SK-N-SH (cell line): ENCODE data around the gene CHD1.

Source experiments
- CHD2 ChIP-seq: fragments of 150-350 bp; IDR thresholded peaks from 2 replicates; pipeline ENCODE4 v1.6.1; 2018; ENCODE audit warnings: low read length; ENCODE audit not compliant: partially characterized antibody
- CTCF ChIP-seq: fragments of 200-600 bp; sonication (generic); IDR thresholded peaks from 2 replicates; pipeline ENCODE4 v1.6.1; 2017; ENCODE audit warnings: antibody characterized with exemption, mild to moderate bottlenecking, moderate library complexity
- ELF1 ChIP-seq: IDR thresholded peaks from 2 replicates; pipeline ENCODE4 v1.4.0; 2012
- EP300 ChIP-seq, 2 experiments: IDR thresholded peaks; 2 replicates each; pipeline versions ENCODE4 v1.4.0 to v1.6.1; 2012; ENCODE audit warnings: borderline replicate concordance in 1 of 2, low read depth in 1 of 2, low read length in 1 of 2
- PBX3 ChIP-seq: IDR thresholded peaks from 2 replicates; pipeline ENCODE4; 2012
- POLR2AphosphoS5 ChIP-seq: IDR thresholded peaks from 2 replicates; pipeline ENCODE4 v1.6.1; 2012; ENCODE audit warnings: low read depth, low read length
- RCOR1 ChIP-seq: fragments of 150-350 bp; IDR thresholded peaks from 2 replicates; pipeline ENCODE4 v1.6.1; 2017; ENCODE audit warnings: antibody characterized with exemption, low read length
- SIN3A ChIP-seq: IDR thresholded peaks from 2 replicates; pipeline ENCODE4 v1.6.1; 2012; ENCODE audit warnings: low read depth, mild to moderate bottlenecking, low read length, moderate library complexity, borderline replicate concordance
- SMC3 ChIP-seq: IDR thresholded peaks from 2 replicates; pipeline ENCODE4 v1.6.1; 2012; ENCODE audit warnings: low read depth, low read length, improper control_type of control experiment
- TCF12 ChIP-seq: IDR thresholded peaks from 2 replicates; pipeline ENCODE4 v1.4.0; 2012
- USF1 ChIP-seq: IDR thresholded peaks from 2 replicates; pipeline ENCODE4 v1.4.0; 2012; ENCODE audit warnings: low read depth, borderline replicate concordance
- YY1 ChIP-seq: IDR thresholded peaks from 2 replicates; pipeline ENCODE4 v1.4.0; 2012; ENCODE audit warnings: low read depth, mild to moderate bottlenecking
- ZBTB33 ChIP-seq: IDR thresholded peaks from 2 replicates; pipeline ENCODE4 v1.4.0; 2012; ENCODE audit warnings: low read depth, borderline replicate concordance

GRCh38 chr5:98978528-98978927 lies 49.7 kb upstream of the CHD1 start:
- no peak for TF ChIP-seq CTCF
- TF ChIP-seq RCOR1: no peak
- TF ChIP-seq TCF12: no peak
- no peak for TF ChIP-seq EP300 (IDR thresholded peaks at IDR 0.05; ENCODE audit: borderline replicate concordance in 1 of 2, low read depth in 1 of 2, low read length in 1 of 2)
- TF ChIP-seq YY1: no peak
- no peak for TF ChIP-seq ZBTB33
- no peak for TF ChIP-seq USF1
- no peak for TF ChIP-seq CHD2
- TF ChIP-seq ELF1: no peak
- TF ChIP-seq SMC3: no peak
- TF ChIP-seq SIN3A: no peak
- TF ChIP-seq POLR2AphosphoS5: no peak
- no peak for TF ChIP-seq PBX3
